Cerebellar nuclear complex (tissue), 1 donor: ENCODE results near the gene KRTAP4-8.
"Not testable (repeated sequence)": the region's sequence is repeated elsewhere in the genome, so short reads cannot be mapped to it uniquely, and the experiment has no call there.

Source experiments
- DNase-seq, 2 experiments: peaks; one replicate each; lab custom pipeline; 2025; lab: John Stamatoyannopoulos, UW

Gene KRTAP4-8

GRCh38 chr17:41065016-41065689 lies 32.8 kb downstream of the KRTAP4-8 start:
- DNase-seq: not testable (repeated sequence)

DNA sequence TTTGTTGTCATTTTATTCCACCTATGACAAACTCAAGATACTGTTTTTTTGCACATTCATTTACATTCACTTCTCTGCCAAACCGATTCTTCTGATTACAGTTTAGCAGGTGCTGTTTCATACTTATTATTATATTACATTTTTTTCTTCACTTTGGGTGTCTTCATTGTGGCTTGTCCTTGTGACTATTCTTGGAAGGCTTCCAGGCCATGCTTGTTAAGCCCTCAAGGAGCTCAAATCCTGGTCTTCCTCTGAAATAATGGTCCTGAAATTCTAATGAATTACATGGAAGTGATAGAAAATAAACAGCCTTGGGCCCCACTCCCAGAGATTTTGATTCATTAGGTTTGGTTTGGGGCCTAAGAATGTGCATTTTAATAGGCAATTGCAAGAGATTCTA lies 33.6 kb downstream of the KRTAP4-8 start:
- DNase-seq: no peak

DNA sequence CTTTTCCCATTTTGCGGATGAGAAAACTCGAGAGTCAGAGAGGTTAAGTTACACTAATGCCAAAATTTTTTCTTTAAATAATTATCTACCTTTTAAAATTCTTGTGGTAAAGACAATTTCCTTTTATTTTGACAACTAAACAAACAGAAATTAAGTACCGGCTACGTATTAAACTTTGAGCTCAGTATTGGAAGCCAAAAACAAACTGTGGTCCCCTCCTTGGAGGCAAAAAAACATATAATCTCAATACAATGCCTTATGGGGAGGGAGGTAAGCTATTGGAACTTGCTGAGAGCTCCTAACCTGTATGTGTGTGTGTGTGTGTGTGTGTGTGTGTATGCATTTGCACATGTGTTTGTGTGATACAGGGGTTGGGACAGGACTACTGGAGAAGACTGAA lies 34.5 kb downstream of the KRTAP4-8 start:
- DNase-seq: no peak

DNA sequence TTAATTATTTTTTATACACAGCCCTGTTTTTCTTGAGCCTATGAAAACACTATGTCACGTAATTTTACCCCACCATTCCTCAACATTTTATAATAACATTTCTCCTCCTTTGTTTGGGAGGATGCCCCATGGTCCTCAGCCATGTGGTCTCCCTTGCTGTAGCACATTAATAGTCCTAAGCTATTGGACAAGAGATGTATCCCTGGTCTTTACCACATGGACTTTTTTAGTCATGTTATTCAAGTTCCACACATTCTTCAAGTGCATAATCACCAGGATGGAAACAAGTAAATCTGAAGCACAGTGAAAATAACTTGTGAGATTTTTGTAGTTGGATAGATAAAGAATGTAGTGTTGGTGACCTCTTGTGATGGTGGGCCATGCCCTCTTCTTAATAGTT lies 36.0 kb downstream of the KRTAP4-8 start:
- DNase-seq: no peak

GRCh38 chr17:41060052-41060604 lies 37.8 kb downstream of the KRTAP4-8 start, which contains the start of gene KRTAP2-3:
TSS of gene KRTAP2-3 (minus strand) at chr17:41060114. CDS start at chr17:41060050, 64 bp downstream.
- no peak for DNase-seq

- not testable (repeated sequence) for DNase-seq
Measured at GRCh38 chr17:41059276-41060051, 38.5 kb downstream of the KRTAP4-8 start.

GRCh38 chr17:41058741-41059140 lies 39.2 kb downstream of the KRTAP4-8 start:
- no peak for DNase-seq

GRCh38 chr17:41057547-41057946 lies 40.4 kb downstream of the KRTAP4-8 start:
- no peak for DNase-seq

DNA sequence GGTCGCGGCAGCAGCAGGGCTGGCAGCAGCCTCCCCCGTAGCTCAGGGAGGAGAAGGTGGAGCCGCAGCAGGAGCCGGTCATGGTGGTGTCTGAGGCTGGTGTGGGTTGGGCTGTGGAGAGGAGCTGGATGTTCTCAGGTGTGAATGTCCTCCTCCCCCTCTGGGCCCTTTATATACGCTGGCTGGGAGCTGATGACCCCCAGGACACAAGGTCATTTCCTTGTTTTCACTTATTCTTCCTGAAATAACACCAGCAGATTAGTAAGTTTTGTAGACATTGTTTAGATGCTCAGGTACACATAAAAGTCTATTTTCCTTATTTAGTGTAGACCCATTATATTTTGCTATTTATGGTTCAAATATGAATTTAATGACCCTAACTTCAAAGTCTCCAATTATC lies 42.8 kb downstream of the KRTAP4-8 start, which contains the start of gene KRTAP2-2:
KRTAP2-2 (minus strand) TSS at position 101 of the 400 bp plus-strand sequence; CDS start at position 82, 19 bp downstream.
- DNase-seq: not testable (repeated sequence)

DNA sequence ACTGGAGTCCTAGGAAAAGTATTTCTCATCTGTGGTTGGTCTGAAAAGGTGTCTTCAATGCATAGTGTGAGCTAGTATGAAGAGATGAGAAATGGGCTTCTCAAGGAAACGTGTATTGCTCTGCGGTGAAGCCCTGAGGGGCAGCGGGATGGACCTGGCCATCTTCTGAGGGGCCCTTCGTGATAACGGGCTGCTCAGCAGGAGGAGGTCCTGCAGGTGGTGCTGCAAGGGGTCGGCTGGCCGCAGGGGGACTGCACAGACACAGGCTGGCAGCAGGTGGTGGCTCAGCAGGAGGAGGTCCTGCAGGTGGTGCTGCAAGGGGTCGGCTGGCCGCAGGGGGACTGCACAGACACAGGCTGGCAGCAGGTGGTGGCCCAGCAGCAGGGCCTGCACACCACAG lies 43.4 kb downstream of the KRTAP4-8 start:
- DNase-seq: not testable (repeated sequence)

GRCh38 chr17:41054025-41054424 lies 43.9 kb downstream of the KRTAP4-8 start:
- DNase-seq: no peak

DNA sequence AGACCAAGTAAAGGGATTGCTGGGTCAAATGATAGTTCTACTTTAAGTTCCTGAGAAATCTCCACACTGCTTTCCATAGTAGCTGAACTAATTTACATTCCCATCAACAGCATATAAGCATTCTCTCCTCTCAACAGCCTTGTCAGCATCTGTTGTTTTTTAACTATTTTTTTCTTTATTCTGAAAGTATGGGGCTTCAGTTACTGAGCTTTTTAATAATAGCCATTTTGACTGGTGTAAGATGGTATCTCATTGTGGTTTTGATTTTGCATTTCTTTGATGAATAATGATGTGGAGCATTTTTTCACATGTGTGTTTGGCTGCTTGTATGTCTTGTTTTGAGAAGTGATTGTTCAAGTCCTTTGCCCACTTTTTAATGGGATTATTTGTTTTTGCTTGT lies 45.4 kb downstream of the KRTAP4-8 start:
- no peak for DNase-seq

DNA sequence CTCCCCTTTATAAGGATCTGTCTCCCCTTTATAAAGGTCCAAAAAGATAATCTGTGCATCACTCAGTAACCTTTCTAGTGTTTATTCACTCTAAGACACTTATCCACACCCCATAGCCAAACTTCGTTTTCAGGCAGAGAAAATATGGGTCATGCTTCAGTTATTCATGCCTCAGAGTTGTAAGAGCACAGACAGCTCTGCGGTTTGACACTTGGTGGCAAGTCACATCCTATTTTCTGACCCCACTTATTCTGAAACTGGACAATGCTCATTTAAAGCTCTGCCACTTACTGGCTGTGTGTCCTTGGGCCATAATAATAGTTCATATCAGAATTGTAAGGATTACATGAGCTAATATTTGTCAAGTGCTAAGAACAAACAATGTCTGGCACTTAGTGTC lies 48.8 kb downstream of the KRTAP4-8 start:
- DNase-seq: no peak

- no peak for DNase-seq
Measured at GRCh38 chr17:41048441-41048840, 49.5 kb downstream of the KRTAP4-8 start.
